CD1c-positive myeloid dendritic cell (primary cell): ENCODE data around the gene TPRKB.
"Not testable (repeated sequence)": the region's sequence is repeated elsewhere in the genome, so short reads cannot be mapped to it uniquely, and the experiment has no call there.

ENCODE experiments used
- DNase-seq: peaks from one replicate; pipeline ENCODE4 v3.0.0-alpha.2; 2016; ENCODE audit errors: extremely low spot score

The TPRKB gene

GRCh38 chr2:73736855-73737779 lies at the start of gene TPRKB:
Gene TPRKB (minus strand): TSS chr2:73737345. CDS start chr2:73734569, 2,776 bp downstream.
- peak; percentile 96 for DNase-seq

GRCh38 chr2:73783883-73784282 lies 46.7 kb upstream of the TPRKB start, which contains the start of gene C2orf78:
Gene C2orf78 (plus strand): TSS chr2:73784183. CDS start chr2:73784310, 127 bp downstream.
- not testable (repeated sequence) for DNase-seq

- not testable (repeated sequence) for DNase-seq
These were observed 46.3 kb upstream of the TPRKB start for GRCh38 chr2:73783402-73783801.

- DNase-seq: no peak
These were observed 43.1 kb upstream of the TPRKB start for GRCh38 chr2:73780237-73780582.

- DNase-seq: peak; percentile 99
These were observed 42.5 kb upstream of the TPRKB start, which contains the start of gene DUSP11 for GRCh38 chr2:73779467-73780236. Gene DUSP11 (minus strand): TSS chr2:73780103. CDS start chr2:73779974, 129 bp downstream.

GRCh38 chr2:73778867-73779466 lies 41.8 kb upstream of the TPRKB start:
- not testable (repeated sequence) for DNase-seq

GRCh38 chr2:73776869-73777519 lies 39.8 kb upstream of the TPRKB start:
- DNase-seq: no peak

- no peak for DNase-seq
These were observed 39.2 kb upstream of the TPRKB start for GRCh38 chr2:73776381-73776780.

GRCh38 chr2:73772819-73773218 lies 35.7 kb upstream of the TPRKB start:
- DNase-seq: no peak

- no peak for DNase-seq
These were observed 33.6 kb upstream of the TPRKB start for GRCh38 chr2:73770725-73771124.

GRCh38 chr2:73766994-73767393 lies 29.8 kb upstream of the TPRKB start:
- no peak for DNase-seq

GRCh38 chr2:73766349-73766748 lies 29.2 kb upstream of the TPRKB start:
- DNase-seq: no peak

- DNase-seq: no peak
These were observed 27.8 kb upstream of the TPRKB start for GRCh38 chr2:73764945-73765344.

- no peak for DNase-seq
These were observed 25.4 kb upstream of the TPRKB start for GRCh38 chr2:73762571-73762970.

- no peak for DNase-seq
These were observed 22.8 kb upstream of the TPRKB start for GRCh38 chr2:73759904-73760303.

- no peak for DNase-seq
These were observed 22.2 kb upstream of the TPRKB start for GRCh38 chr2:73759285-73759764.

- DNase-seq: not testable (repeated sequence)
These were observed 17.2 kb upstream of the TPRKB start for GRCh38 chr2:73754332-73754731.

- no peak for DNase-seq
These were observed 12.2 kb upstream of the TPRKB start for GRCh38 chr2:73749314-73749713.

GRCh38 chr2:73746877-73747208 lies 9.7 kb upstream of the TPRKB start:
- no peak for DNase-seq

GRCh38 chr2:73746015-73746876 lies 9.1 kb upstream of the TPRKB start:
- no peak for DNase-seq

GRCh38 chr2:73740767-73741166 lies 3.6 kb upstream of the TPRKB start:
- DNase-seq: no peak
